Neuron (in vitro differentiated cells): ENCODE results near the gene FHIT.

Experiments
- H2AFZ ChIP-seq: one replicate; pipeline ENCODE4 v1.6.1; 2013; ENCODE audit warnings: low read depth, mild to moderate bottlenecking, inconsistent platforms, low read length, moderate library complexity
- H3K27me3 ChIP-seq: one replicate; pipeline ENCODE4 v1.6.1; 2013; ENCODE audit warnings: low read length; ENCODE audit not compliant: insufficient read depth
- H3K36me3 ChIP-seq: one replicate; pipeline ENCODE4 v1.6.1; 2013; ENCODE audit warnings: low read length; ENCODE audit not compliant: insufficient read depth
- H3K4me1 ChIP-seq: one replicate; pipeline ENCODE4 v1.6.1; 2013; ENCODE audit warnings: low read length; ENCODE audit not compliant: insufficient read depth
- H3K4me3 ChIP-seq: 2 replicates; pipeline ENCODE4 v1.5.1; 2013; ENCODE audit warnings: mild to moderate bottlenecking, low read length, moderate library complexity
- H3K9me3 ChIP-seq: one replicate; pipeline ENCODE4 v1.6.1; 2013; ENCODE audit warnings: low read length

FHIT gene

DNA sequence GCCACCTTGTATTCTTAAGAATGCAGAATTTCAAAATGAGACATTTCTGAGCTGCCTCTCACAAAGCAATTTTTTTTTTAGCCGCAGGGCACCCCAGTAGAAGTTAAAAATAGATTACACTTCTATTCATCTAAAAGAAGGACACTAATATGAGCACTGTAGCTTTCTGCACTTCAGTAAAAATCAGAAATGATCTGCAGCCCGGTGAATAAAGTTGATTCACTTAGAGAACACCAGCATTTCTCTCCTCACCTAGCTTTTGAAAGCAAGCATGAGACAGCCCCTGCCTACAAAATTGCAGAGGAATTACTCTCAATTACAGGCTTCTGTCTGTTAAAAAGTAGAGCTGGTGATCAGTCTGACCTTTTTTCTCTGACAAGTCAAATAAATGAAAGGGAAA is 1062.4 kb downstream of the FHIT start:
- H3K9me3 ChIP-seq = no peaks in the 10 kb centered on the region
- peaks cover 7% of the 10 kb centered on the region for H3K4me1 ChIP-seq
- H3K27me3 ChIP-seq = no peaks in the 10 kb centered on the region
- H2AFZ ChIP-seq = no peak overlapping the region
- H3K4me3 ChIP-seq = no peak overlapping the region
- H3K36me3 ChIP-seq = no peaks in the 10 kb centered on the region

GRCh38 chr3:60187343-60187742 is 1063.9 kb downstream of the FHIT start:
- Histone ChIP-seq H3K4me3 (no peak overlapping the region), H3K27me3 (no peaks in the 10 kb centered on the region), H3K4me1 (peaks cover 7% of the 10 kb centered on the region), H3K36me3 (no peaks in the 10 kb centered on the region), H2AFZ (no peak overlapping the region), H3K9me3 (no peaks in the 10 kb centered on the region)

GRCh38 chr3:60186359-60186758 is 1064.9 kb downstream of the FHIT start:
- Histone ChIP-seq H3K4me3 (no peak overlapping the region), H3K4me1 (peaks cover 7% of the 10 kb centered on the region), H2AFZ (no peak overlapping the region), H3K36me3 (no peaks in the 10 kb centered on the region), H3K27me3 (no peaks in the 10 kb centered on the region), H3K9me3 (no peaks in the 10 kb centered on the region)

- H3K36me3 ChIP-seq = no peaks in the 10 kb centered on the region
- no peak overlapping the region for H3K4me3 ChIP-seq
- no peaks in the 10 kb centered on the region for H3K27me3 ChIP-seq
- peaks cover 7% of the 10 kb centered on the region for H3K4me1 ChIP-seq
- H2AFZ ChIP-seq = no peak overlapping the region
- no peaks in the 10 kb centered on the region for H3K9me3 ChIP-seq
Measured at GRCh38 chr3:60185161-60185560, 1066.1 kb downstream of the FHIT start.

GRCh38 chr3:60182697-60183096 is 1068.6 kb downstream of the FHIT start:
- Histone ChIP-seq H2AFZ (no peak overlapping the region), H3K27me3 (no peaks in the 10 kb centered on the region), H3K36me3 (no peaks in the 10 kb centered on the region), H3K9me3 (no peaks in the 10 kb centered on the region), H3K4me1 (peaks cover 7% of the 10 kb centered on the region), H3K4me3 (no peak overlapping the region)

DNA sequence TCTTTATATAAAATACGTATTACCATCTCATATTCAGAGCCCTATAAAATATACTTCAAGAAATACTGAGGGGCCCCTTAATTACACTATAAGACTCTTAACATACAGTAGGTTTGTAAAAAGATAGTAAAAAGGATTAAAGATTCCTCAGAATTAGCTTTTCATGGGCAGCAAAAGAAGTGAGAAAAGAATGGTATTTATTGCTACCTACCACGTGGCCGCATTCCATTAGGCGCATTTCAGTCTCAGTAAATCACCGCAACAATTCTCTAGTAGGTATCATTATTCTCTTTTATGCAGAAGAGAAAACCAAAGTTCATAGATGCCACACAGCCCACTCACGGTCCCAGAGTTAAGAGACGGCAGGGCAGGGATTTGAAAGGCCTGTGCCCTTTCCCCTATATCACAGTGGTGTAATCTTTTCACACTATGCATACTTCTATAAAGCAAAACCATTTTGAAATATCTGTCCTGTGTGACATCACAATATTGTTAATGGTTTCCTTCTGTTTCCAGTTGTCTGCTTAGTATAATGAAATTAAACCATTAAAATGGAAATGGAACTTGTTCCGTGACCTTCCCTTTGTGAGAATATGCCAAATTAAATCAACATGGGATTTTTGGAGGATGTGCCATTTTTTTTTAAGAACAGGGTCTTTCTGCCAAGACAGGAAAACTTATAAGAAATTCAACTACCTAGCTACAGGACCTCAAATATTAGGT is 1072.2 kb downstream of the FHIT start:
- Histone ChIP-seq H2AFZ (no peak overlapping the region), H3K4me3 (no peak overlapping the region), H3K4me1 (peaks cover 7% of the 10 kb centered on the region), H3K9me3 (no peaks in the 10 kb centered on the region), H3K27me3 (no peaks in the 10 kb centered on the region), H3K36me3 (no peaks in the 10 kb centered on the region)

GRCh38 chr3:60177726-60178125 is 1073.5 kb downstream of the FHIT start:
- no peaks in the 10 kb centered on the region for H3K9me3 ChIP-seq
- H2AFZ ChIP-seq = no peak overlapping the region
- H3K4me1 ChIP-seq = peaks cover 7% of the 10 kb centered on the region
- no peak overlapping the region for H3K4me3 ChIP-seq
- H3K36me3 ChIP-seq = no peaks in the 10 kb centered on the region
- H3K27me3 ChIP-seq = no peaks in the 10 kb centered on the region

GRCh38 chr3:60176614-60177013 is 1074.6 kb downstream of the FHIT start:
- Histone ChIP-seq H3K27me3 (no peaks in the 10 kb centered on the region), H3K4me3 (no peak overlapping the region), H2AFZ (no peak overlapping the region), H3K4me1 (peaks cover 7% of the 10 kb centered on the region), H3K9me3 (no peaks in the 10 kb centered on the region), H3K36me3 (no peaks in the 10 kb centered on the region)

DNA sequence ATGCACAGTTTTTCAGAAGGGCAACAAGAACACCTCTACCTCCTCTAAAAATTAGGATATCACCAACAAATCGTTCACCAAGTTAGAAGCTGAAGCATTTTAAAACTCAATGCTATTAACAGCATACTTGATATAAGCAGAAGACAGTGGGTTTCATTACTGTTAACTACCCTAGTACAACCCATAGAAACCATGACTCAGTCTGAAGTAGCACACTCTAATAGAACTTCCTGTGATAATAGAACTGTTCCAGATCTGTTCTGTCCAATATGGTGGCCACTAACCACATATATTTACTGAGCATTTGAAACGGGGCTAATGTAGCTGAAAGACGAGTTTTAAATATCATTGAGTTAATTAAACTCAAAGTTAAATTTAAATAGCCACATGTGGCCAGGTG is 1075.6 kb downstream of the FHIT start:
- Histone ChIP-seq H3K9me3 (no peaks in the 10 kb centered on the region), H2AFZ (no peak overlapping the region), H3K27me3 (no peaks in the 10 kb centered on the region), H3K36me3 (no peaks in the 10 kb centered on the region), H3K4me3 (no peak overlapping the region), H3K4me1 (peaks cover 7% of the 10 kb centered on the region)

- no peaks in the 10 kb centered on the region for H3K4me1 ChIP-seq
- H3K4me3 ChIP-seq = no peak overlapping the region
- H2AFZ ChIP-seq = no peak overlapping the region
- H3K9me3 ChIP-seq = no peaks in the 10 kb centered on the region
- no peaks in the 10 kb centered on the region for H3K27me3 ChIP-seq
- no peaks in the 10 kb centered on the region for H3K36me3 ChIP-seq
Measured at GRCh38 chr3:60169755-60170154, 1081.5 kb downstream of the FHIT start.

GRCh38 chr3:60167186-60167585 is 1084.1 kb downstream of the FHIT start:
- Histone ChIP-seq H3K9me3 (no peaks in the 10 kb centered on the region), H3K4me3 (no peak overlapping the region), H3K4me1 (no peaks in the 10 kb centered on the region), H2AFZ (no peak overlapping the region), H3K27me3 (no peaks in the 10 kb centered on the region), H3K36me3 (no peaks in the 10 kb centered on the region)

DNA sequence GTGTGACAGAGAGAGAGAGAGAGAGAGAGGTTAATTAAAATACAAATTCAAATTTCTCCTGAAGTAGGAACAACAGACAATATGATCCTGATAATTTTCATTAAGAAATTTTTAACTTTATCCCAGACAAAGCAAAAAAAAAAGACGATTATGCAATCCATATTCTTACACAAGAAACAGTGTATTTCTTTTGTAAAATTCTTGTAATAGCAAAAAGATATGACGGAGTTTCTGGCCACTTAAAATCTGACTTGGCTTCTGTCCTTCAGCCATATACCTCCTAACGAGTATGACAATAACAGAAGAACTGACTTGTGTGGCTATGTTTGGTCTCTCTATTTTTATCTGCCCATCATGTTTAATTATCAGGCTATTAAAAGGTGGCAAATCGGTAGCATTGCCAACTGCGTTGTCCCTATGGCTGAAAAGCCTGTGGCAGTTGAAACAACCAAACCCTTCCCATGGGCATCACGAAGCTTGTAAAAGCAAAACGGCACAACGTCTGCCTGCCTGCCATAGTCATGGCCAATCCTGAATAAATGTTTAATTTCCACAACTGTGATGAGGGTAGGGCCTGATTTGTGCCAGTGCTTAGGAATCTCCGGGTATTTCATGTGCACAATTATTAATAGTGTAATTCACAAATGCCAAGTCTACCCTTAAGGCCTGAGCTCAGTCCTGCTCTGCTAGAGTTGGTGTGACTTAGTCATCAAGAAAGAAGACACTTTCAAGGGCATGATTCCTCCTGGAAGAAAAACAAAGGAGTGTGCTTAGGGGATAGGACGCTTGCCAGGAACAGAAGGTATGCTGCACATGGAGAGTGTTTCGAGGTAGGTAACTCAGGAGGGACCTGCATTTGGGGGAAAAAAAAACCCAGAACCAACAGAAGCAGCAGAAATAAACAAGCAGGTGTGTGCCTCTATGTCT is 1090.2 kb downstream of the FHIT start:
- Histone ChIP-seq H2AFZ (no peak overlapping the region), H3K27me3 (no peaks in the 10 kb centered on the region), H3K36me3 (no peaks in the 10 kb centered on the region), H3K9me3 (no peaks in the 10 kb centered on the region), H3K4me3 (no peak overlapping the region), H3K4me1 (no peaks in the 10 kb centered on the region)

DNA sequence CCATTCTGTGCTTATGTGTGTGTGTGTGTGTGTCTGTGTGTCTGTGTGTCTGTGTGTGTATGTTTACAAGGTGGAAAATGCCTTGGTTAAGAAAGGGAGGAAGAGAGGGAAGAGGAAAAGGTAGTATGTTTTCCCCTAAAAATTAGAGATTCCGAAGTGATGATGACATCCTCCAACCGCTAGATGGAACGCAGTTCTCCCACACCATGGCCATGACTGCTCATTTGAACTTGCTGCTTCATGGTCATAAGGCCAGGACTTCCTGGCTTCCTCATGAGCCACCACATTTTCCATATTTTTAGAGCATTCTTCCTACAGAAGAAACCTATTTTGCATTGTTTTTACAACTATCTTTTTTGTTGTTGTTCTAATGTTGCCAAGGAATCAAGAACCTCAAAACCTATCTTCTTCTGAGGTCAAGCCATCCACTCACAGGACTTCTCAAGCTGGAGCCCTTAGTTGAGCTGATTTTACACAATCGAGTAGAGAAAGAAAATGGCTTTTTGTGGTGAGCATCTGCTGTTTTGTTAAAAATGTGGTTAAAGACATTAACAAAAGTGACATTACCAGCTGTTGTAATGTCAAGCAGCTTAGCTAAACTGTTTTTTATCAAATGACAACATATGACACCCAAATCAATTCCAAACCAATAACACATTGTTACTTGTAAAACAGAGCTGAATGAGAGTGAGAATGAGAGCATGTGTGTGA is 1091.0 kb downstream of the FHIT start:
- H3K4me3 ChIP-seq = no peak overlapping the region
- no peaks in the 10 kb centered on the region for H3K36me3 ChIP-seq
- no peaks in the 10 kb centered on the region for H3K27me3 ChIP-seq
- no peak overlapping the region for H2AFZ ChIP-seq
- no peaks in the 10 kb centered on the region for H3K4me1 ChIP-seq
- no peaks in the 10 kb centered on the region for H3K9me3 ChIP-seq
